OCI-LY1 (cell line): Measurements from ENCODE around the gene GALNT8.

Experiments used
- EZH2 ChIP-seq: fragments of 200-600 bp; sonication (generic), shearing (Covaris generic); IDR thresholded peaks from 2 replicates; pipeline ENCODE4 v1.8.0; 2017; ENCODE audit warnings: borderline replicate concordance, mixed run types, mild to moderate bottlenecking, antibody characterized with exemption, low read length, moderate library complexity, mixed read lengths
- TF ChIP-seq, protein P1 (sequence below): fragments of 200-600 bp; sonication (generic), shearing (Covaris generic); IDR thresholded peaks from 2 replicates; pipeline ENCODE4 v1.5.1; 2017; ENCODE audit warnings: mild to moderate bottlenecking, antibody characterized with exemption, low read length, moderate library complexity, mixed read lengths

- TF ChIP-seq EZH2, result no peak
- TF ChIP-seq, protein P1, sequence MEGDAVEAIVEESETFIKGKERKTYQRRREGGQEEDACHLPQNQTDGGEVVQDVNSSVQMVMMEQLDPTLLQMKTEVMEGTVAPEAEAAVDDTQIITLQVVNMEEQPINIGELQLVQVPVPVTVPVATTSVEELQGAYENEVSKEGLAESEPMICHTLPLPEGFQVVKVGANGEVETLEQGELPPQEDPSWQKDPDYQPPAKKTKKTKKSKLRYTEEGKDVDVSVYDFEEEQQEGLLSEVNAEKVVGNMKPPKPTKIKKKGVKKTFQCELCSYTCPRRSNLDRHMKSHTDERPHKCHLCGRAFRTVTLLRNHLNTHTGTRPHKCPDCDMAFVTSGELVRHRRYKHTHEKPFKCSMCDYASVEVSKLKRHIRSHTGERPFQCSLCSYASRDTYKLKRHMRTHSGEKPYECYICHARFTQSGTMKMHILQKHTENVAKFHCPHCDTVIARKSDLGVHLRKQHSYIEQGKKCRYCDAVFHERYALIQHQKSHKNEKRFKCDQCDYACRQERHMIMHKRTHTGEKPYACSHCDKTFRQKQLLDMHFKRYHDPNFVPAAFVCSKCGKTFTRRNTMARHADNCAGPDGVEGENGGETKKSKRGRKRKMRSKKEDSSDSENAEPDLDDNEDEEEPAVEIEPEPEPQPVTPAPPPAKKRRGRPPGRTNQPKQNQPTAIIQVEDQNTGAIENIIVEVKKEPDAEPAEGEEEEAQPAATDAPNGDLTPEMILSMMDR, result no peak
These were observed 42.6 kb downstream of the GALNT8 start for GRCh38 chr12:4762773-4763172.
